Loucy (cell line): ENCODE data around the gene STX5.

Experiments used
- H2AFZ ChIP-seq: fragments of 200-600 bp; sonication (generic); 2 replicates; pipeline ENCODE4 v1.6.0; 2016; ENCODE audit warnings: antibody characterized with exemption, mild to moderate bottlenecking, low read length, moderate library complexity
- H3F3A ChIP-seq: fragments of 200-600 bp; 2 replicates; pipeline ENCODE4 v1.6.0; 2016; ENCODE audit warnings: antibody characterized with exemption, low read depth, mild to moderate bottlenecking
- H3K27me3 ChIP-seq: fragments of 200-600 bp; sonication (generic); 2 replicates; pipeline ENCODE4 v1.6.1; 2014; ENCODE audit warnings: low read length, mild to moderate bottlenecking; ENCODE audit not compliant: insufficient read depth, poor library complexity, severe bottlenecking
- H3K36me3 ChIP-seq: fragments of 200-600 bp; sonication (generic); 2 replicates; pipeline ENCODE4 v1.6.1; 2016; ENCODE audit warnings: low read length; ENCODE audit not compliant: insufficient read depth
- H3K4me1 ChIP-seq: fragments of 200-600 bp; sonication (generic); 2 replicates; pipeline ENCODE4 v1.5.1; 2014; ENCODE audit warnings: low read length, mild to moderate bottlenecking; ENCODE audit not compliant: insufficient read depth, poor library complexity, severe bottlenecking
- H3K4me2 ChIP-seq: fragments of 200-600 bp; sonication (generic); 2 replicates; pipeline ENCODE4 v1.6.0; 2014; ENCODE audit warnings: antibody characterized with exemption, low read length, low read depth, mild to moderate bottlenecking; ENCODE audit not compliant: poor library complexity, severe bottlenecking
- H3K4me3 ChIP-seq: fragments of 200-600 bp; sonication (generic); 2 replicates; pipeline ENCODE4 v1.5.1; 2014; ENCODE audit warnings: low read length, mild to moderate bottlenecking, mixed read lengths; ENCODE audit not compliant: poor library complexity, severe bottlenecking
- H3K79me2 ChIP-seq: fragments of 200-600 bp; sonication (generic); 2 replicates; pipeline ENCODE4 v1.6.1; 2014; ENCODE audit warnings: low read length; ENCODE audit not compliant: insufficient read depth
- H3K9ac ChIP-seq: fragments of 200-600 bp; sonication (generic); 2 replicates; pipeline ENCODE4 v1.6.0; 2014; ENCODE audit warnings: mild to moderate bottlenecking, low read depth, low read length, moderate library complexity; ENCODE audit not compliant: poor library complexity, severe bottlenecking
- H3K9me2 ChIP-seq: fragments of 200-600 bp; sonication (generic); replicated peaks from 2 replicates; pipeline ENCODE4 v1.6.1; 2016; ENCODE audit warnings: low read depth, low read length, mixed read lengths
- H3K9me3 ChIP-seq: fragments of 200-600 bp; sonication (generic); 2 replicates; pipeline ENCODE4 v1.6.1; 2014; ENCODE audit warnings: mild to moderate bottlenecking, antibody characterized with exemption, low read length, low read depth; ENCODE audit not compliant: insufficient read depth
- H4K20me1 ChIP-seq: fragments of 200-600 bp; sonication (generic); 2 replicates; pipeline ENCODE4 v1.6.0; 2014; ENCODE audit warnings: antibody characterized with exemption, low read length, mild to moderate bottlenecking; ENCODE audit not compliant: insufficient read depth, poor library complexity, severe bottlenecking
- EZH2phosphoT487 ChIP-seq: fragments of 200-600 bp; IDR thresholded peaks from 2 replicates; pipeline ENCODE4 v1.6.1; 2018; ENCODE audit warnings: antibody characterized with exemption, mild to moderate bottlenecking, moderate library complexity, borderline replicate concordance
- TF ChIP-seq, protein P1 (sequence below): fragments of 200-600 bp; sonication (generic); conservative IDR thresholded peaks from 2 replicates; pipeline ENCODE4 v1.5.1; 2014; ENCODE audit warnings: mild to moderate bottlenecking, antibody characterized with exemption, low read length

The STX5 gene

DNA sequence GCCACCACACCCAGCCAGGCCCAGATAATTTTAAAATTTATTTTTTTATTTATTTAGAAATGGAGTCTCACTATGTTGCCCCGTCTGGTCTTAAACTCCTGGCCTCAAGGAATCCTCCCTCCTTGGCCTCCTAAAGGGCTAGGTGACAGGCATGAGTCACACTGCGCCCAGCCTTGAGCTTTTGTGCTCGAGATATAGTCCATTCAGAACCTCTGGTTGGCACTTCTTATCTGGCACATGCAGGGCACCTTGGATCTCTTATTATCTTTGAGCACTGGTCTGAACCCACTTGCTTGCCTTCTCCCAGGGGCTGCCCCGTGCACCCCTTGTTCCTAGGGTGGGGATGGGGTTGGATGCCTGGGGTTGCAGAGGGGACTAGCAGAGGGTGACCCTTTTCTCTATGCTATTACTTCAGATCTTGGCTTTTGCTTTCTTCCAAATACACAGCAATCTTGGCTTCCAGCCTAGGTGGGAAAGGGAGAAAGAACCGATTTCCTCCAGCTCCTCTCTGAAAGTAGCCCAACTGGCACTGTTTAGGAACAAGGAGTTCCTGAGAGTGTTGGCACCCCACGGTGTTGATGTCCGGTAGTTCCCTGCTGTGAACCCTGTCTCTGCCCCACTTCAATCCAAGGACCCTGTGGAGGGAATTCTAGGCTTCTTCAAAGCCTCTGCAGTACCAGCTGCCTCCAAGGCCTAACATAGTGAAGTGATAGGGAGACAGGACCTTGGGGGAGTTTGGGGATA lies 47.6 kb upstream of the STX5 start:
- H4K20me1 ChIP-seq, result peaks cover 24% of the 10 kb centered on the region
- H3K9me2 ChIP-seq, result no peaks in the 10 kb centered on the region
- no peaks in the 10 kb centered on the region for H3F3A ChIP-seq
- peak overlapping the region; percentile 100 for H3K9ac ChIP-seq
- peaks cover 4% of the 10 kb centered on the region for H3K27me3 ChIP-seq
- H3K9me3 ChIP-seq, result no peaks in the 10 kb centered on the region
- H3K4me1 ChIP-seq, result peaks cover 29% of the 10 kb centered on the region
- peaks cover 23% of the 10 kb centered on the region for H3K36me3 ChIP-seq
- H3K79me2 ChIP-seq, result peaks cover 48% of the 10 kb centered on the region
- H2AFZ ChIP-seq, result no peak overlapping the region
- H3K4me3 ChIP-seq, result peak overlapping the region; percentile 92
- peak overlapping the region; percentile 96 for H3K4me2 ChIP-seq
- TF ChIP-seq, protein P1, sequence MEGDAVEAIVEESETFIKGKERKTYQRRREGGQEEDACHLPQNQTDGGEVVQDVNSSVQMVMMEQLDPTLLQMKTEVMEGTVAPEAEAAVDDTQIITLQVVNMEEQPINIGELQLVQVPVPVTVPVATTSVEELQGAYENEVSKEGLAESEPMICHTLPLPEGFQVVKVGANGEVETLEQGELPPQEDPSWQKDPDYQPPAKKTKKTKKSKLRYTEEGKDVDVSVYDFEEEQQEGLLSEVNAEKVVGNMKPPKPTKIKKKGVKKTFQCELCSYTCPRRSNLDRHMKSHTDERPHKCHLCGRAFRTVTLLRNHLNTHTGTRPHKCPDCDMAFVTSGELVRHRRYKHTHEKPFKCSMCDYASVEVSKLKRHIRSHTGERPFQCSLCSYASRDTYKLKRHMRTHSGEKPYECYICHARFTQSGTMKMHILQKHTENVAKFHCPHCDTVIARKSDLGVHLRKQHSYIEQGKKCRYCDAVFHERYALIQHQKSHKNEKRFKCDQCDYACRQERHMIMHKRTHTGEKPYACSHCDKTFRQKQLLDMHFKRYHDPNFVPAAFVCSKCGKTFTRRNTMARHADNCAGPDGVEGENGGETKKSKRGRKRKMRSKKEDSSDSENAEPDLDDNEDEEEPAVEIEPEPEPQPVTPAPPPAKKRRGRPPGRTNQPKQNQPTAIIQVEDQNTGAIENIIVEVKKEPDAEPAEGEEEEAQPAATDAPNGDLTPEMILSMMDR, result no peak
- no peak for TF ChIP-seq EZH2phosphoT487

DNA sequence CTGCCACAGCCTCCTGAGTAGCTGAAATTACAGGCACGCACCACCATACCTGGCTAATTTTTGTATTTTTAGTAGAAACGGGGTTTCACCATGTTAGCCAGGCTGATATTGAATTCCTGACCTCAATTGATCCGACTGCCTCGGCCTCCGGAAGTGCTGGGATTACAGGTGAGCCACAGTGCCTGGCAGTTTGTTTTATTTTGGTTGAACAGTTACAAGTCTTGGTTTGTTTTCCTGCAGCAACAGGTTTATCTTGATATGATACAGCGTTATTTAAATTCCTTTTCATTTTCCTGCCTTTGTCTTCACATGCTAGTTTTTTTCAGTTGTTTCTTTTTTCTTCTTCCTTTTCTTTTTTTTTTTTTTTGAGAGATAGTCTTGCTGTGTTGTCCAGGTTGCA lies 44.9 kb upstream of the STX5 start:
- Histone ChIP-seq H3K27me3 (no peaks in the 10 kb centered on the region), H3K36me3 (no peaks in the 10 kb centered on the region; the same call in 1 of the 2 replicates), H2AFZ (no peak overlapping the region), H3K9ac (no peak overlapping the region), H4K20me1 (no peaks in the 10 kb centered on the region), H3K4me1 (peaks cover 10% of the 10 kb centered on the region), H3K9me2 (no peaks in the 10 kb centered on the region), H3K4me3 (no peak overlapping the region), H3K4me2 (no peak overlapping the region), H3K9me3 (no peaks in the 10 kb centered on the region), H3K79me2 (peaks cover 21% of the 10 kb centered on the region), H3F3A (no peaks in the 10 kb centered on the region)
- TF ChIP-seq EZH2phosphoT487, result no peak

DNA sequence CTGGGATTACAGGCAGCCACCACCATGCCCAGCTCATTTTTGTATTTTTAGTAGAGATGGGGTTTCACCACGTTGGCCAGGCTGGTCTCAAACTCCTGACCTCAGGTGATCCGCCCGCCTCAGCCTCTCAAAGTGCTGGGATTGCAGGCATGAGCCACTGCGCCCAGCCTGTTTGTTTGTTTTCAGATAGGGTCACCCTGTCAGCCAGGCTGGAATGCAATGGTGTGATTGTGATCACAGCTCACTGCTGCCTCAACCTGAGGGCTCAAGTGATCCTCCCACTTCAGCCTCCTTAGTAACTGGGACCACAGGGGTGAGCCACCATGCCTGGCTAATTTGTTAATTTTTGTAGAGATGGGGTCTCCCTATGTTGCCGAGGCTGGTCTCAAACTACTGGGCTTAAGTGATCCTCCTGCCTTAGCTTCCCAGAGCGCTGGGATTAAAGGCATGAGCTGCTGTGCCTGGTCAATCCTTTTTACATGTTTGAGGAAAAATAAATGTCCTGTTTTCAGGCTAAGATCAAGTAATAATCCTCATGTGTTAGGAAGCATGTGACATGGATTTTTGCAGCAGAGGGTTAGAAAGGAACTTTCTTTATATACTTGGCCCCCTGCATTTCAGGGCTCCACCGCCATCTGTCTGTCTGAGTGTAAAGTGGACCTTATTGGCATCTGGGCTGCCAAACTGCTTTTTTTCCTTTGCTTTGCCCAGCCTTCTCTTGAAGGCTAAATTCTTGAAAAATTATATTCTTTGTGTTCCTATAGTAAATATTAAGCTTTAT lies 44.0 kb upstream of the STX5 start:
- Histone ChIP-seq H3K4me1 (peaks cover 10% of the 10 kb centered on the region), H3K9me2 (no peaks in the 10 kb centered on the region), H3F3A (no peaks in the 10 kb centered on the region), H3K4me3 (no peak overlapping the region), H3K79me2 (peaks cover 19% of the 10 kb centered on the region; the same call in 1 of the 2 replicates), H2AFZ (no peak overlapping the region), H3K9me3 (no peaks in the 10 kb centered on the region), H3K9ac (no peak overlapping the region), H4K20me1 (no peaks in the 10 kb centered on the region), H3K27me3 (no peaks in the 10 kb centered on the region), H3K36me3 (no peaks in the 10 kb centered on the region; the same call in 1 of the 2 replicates), H3K4me2 (no peak overlapping the region)
- TF ChIP-seq, protein P1, result peak; percentile 18; the same call in 1 of the 2 replicates
- no peak for TF ChIP-seq EZH2phosphoT487
